GM06990 (cell line): Measurements from ENCODE around the gene TBX6.

Source experiments
- DNase-seq: peaks from one replicate; pipeline ENCODE4 v3.0.0-alpha.2; 2011; ENCODE audit not compliant: insufficient read length; ENCODE audit errors: extremely low read depth
- H3K27me3 ChIP-seq: replicated peaks from 2 replicates; pipeline ENCODE4 v1.6.0; 2011; ENCODE audit warnings: low read length; ENCODE audit not compliant: control insufficient read depth, insufficient read depth
- H3K36me3 ChIP-seq: 2 replicates; pipeline ENCODE4 v1.5.1; 2011; ENCODE audit warnings: low read length; ENCODE audit not compliant: control insufficient read depth, insufficient read depth
- H3K4me3 ChIP-seq: replicated peaks from 2 replicates; pipeline ENCODE4 v1.5.1; 2011; ENCODE audit warnings: low read depth, mild to moderate bottlenecking, control low read depth, low read length
- CTCF ChIP-seq: IDR thresholded peaks from 2 replicates; pipeline ENCODE4 v1.5.1; 2011; ENCODE audit warnings: low read length, control low read depth, mild to moderate bottlenecking, inconsistent platforms; ENCODE audit not compliant: insufficient read depth, poor library complexity, severe bottlenecking

Gene TBX6

DNA sequence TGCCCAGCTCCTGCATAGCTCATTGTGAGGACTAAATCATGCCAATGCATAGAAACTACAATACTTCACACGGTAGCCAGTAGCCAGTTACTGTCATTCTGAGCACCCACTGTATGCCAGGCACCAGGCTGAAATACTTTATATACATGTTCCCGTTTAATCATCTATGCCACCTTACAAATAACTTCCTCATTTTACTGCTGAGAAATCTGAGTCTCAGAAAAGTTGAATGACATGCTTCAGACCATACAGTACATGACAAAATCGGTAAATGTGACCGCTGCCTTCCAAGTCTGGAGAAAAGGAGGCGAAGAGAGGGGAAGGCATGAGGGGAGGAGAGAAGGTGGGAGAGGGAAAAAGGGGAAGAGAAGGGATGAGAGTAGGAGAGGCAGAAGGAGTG is 51.5 kb downstream of the TBX6 start:
- Histone ChIP-seq H3K36me3 (no peaks in the 10 kb centered on the region), H3K4me3 (no peak overlapping the region), H3K27me3 (no peaks in the 10 kb centered on the region; the same call in 1 of the 2 replicates)
- no peak for DNase-seq
- TF ChIP-seq CTCF, result no peak
